WERI-Rb-1 (cell line): ENCODE data around the gene CHRND.
"Not testable (repeated sequence)": the region's sequence is repeated elsewhere in the genome, so short reads cannot be mapped to it uniquely, and the experiment has no call there.

Experiments
- DNase-seq: peaks from one replicate; pipeline ENCODE4 v3.0.0-alpha.2; 2020
- H3K27ac ChIP-seq: fragments of 250-450 bp; sonication (Bioruptor Pico); 2 replicates; pipeline ENCODE4 v1.5.1; 2020; ENCODE audit warnings: mild to moderate bottlenecking, moderate library complexity
- H3K27me3 ChIP-seq: fragments of 250-450 bp; sonication (Bioruptor Pico); 2 replicates; pipeline ENCODE4 v1.5.1; 2021; ENCODE audit warnings: mild to moderate bottlenecking, low read depth, moderate library complexity; ENCODE audit not compliant: insufficient read depth, severe bottlenecking
- H3K36me3 ChIP-seq: fragments of 250-450 bp; sonication (Bioruptor Pico); 2 replicates; pipeline ENCODE4 v1.5.1; 2020; ENCODE audit warnings: mild to moderate bottlenecking, moderate library complexity
- H3K4me3 ChIP-seq: 2 replicates; pipeline ENCODE4 v1.5.1; 2011; ENCODE audit warnings: low read depth, mild to moderate bottlenecking, control low read depth, low read length
- H3K9me3 ChIP-seq: fragments of 250-450 bp; sonication (Bioruptor Pico); 2 replicates; pipeline ENCODE4 v1.5.1; 2021; ENCODE audit warnings: mild to moderate bottlenecking, moderate library complexity; ENCODE audit not compliant: severe bottlenecking
- CTCF ChIP-seq: IDR thresholded peaks from 2 replicates; pipeline ENCODE4 v1.5.1; 2011; ENCODE audit warnings: low read depth, mild to moderate bottlenecking, control low read depth, inconsistent platforms, low read length

Gene CHRND

GRCh38 chr2:232563580-232563979 is 37.6 kb downstream of the CHRND start:
- Histone ChIP-seq H3K36me3 (peaks cover 70% of the 10 kb centered on the region), H3K27me3 (no peaks in the 10 kb centered on the region), H3K9me3 (no peaks in the 10 kb centered on the region), H3K4me3 (no peak overlapping the region), H3K27ac (no peak overlapping the region)
- TF ChIP-seq CTCF: no peak
- no peak for DNase-seq

GRCh38 chr2:232567721-232568120 is 41.8 kb downstream of the CHRND start:
- no peak overlapping the region for H3K27ac ChIP-seq
- DNase-seq: no peak
- no peak overlapping the region for H3K4me3 ChIP-seq
- H3K9me3 ChIP-seq: no peaks in the 10 kb centered on the region
- H3K36me3 ChIP-seq: peaks cover 92% of the 10 kb centered on the region
- H3K27me3 ChIP-seq: no peaks in the 10 kb centered on the region
- no peak for TF ChIP-seq CTCF

GRCh38 chr2:232568161-232568560 is 42.2 kb downstream of the CHRND start:
- no peak for TF ChIP-seq CTCF
- Histone ChIP-seq H3K9me3 (no peaks in the 10 kb centered on the region), H3K4me3 (no peak overlapping the region), H3K27me3 (no peaks in the 10 kb centered on the region), H3K36me3 (peaks cover 97% of the 10 kb centered on the region), H3K27ac (no peak overlapping the region)
- DNase-seq: no peak

- no peak for DNase-seq
- H3K9me3 ChIP-seq: no peaks in the 10 kb centered on the region
- no peak overlapping the region for H3K4me3 ChIP-seq
- H3K36me3 ChIP-seq: peaks cover 85% of the 10 kb centered on the region
- H3K27ac ChIP-seq: no peak overlapping the region
- TF ChIP-seq CTCF: no peak
- no peaks in the 10 kb centered on the region for H3K27me3 ChIP-seq
Measured at GRCh38 chr2:232569541-232569940, 43.6 kb downstream of the CHRND start.

- H3K9me3 ChIP-seq, H3K4me3 ChIP-seq, H3K27me3 ChIP-seq, H3K27ac ChIP-seq, DNase-seq: not testable (repeated sequence)
- peaks cover 83% of the 10 kb centered on the region for H3K36me3 ChIP-seq
Measured at GRCh38 chr2:232570481-232570880, 44.5 kb downstream of the CHRND start.

GRCh38 chr2:232571026-232571474 is 45.1 kb downstream of the CHRND start:
- peaks cover 77% of the 10 kb centered on the region for H3K36me3 ChIP-seq
- H3K27ac ChIP-seq: no peak overlapping the region

More at GRCh38 chr2:232571026-232571474, 45.1 kb downstream of the CHRND start:
- H3K9me3 ChIP-seq: no peaks in the 10 kb centered on the region
- H3K27me3 ChIP-seq: no peaks in the 10 kb centered on the region
- no peak for DNase-seq
- no peak for TF ChIP-seq CTCF
- H3K4me3 ChIP-seq: no peak overlapping the region
